Heart right ventricle (tissue), 16 donors: ENCODE results near the gene IL36G. TPM values are rescaled to one million over a fixed set of nuclear protein-coding genes. Genes with fewer than 3 reads are reported as not detected.

Source experiments
- ATAC-seq, 8 donors: fragments of 200-7000 bp; cut with Tn5 transposase; one replicate each; pipeline ENCODE4 v1.9.1; 2020; ENCODE audit warnings: mild to moderate bottlenecking in 8 of 8, moderate library complexity in 8 of 8, moderate number of reproducible peaks in 1 of 8
- DNase-seq, 2 donors: peaks; one replicate each; pipeline ENCODE4 v3.0.0-alpha.2; 2020
- H3K27ac ChIP-seq, 10 donors: fragments of 200-600 bp; sonication (generic) in 2 of 10; one replicate each; pipeline versions ENCODE4 v1.5.0 to v1.8.0; 2020 to 2022; ENCODE audit warnings: mild to moderate bottlenecking in 3 of 10
- H3K27me3 ChIP-seq, 7 donors: fragments of 200-600 bp; one replicate each; pipeline ENCODE4 v1.8.0; 2021 to 2022; ENCODE audit warnings: mild to moderate bottlenecking in 2 of 7
- H3K36me3 ChIP-seq, 9 donors: fragments of 200-600 bp; sonication (generic) in 1 of 9; one replicate each; pipeline versions ENCODE4 v1.5.0 to v1.8.0; 2020 to 2022; ENCODE audit warnings: mild to moderate bottlenecking in 2 of 9
- H3K4me1 ChIP-seq, 9 donors: fragments of 200-600 bp; sonication (generic) in 1 of 9; one replicate each; pipeline versions ENCODE4 v1.5.0 to v1.8.0; 2020 to 2022; ENCODE audit warnings: mild to moderate bottlenecking in 4 of 9
- H3K4me3 ChIP-seq, 10 donors: fragments of 200-600 bp; sonication (generic) in 2 of 10; one replicate each; pipeline versions ENCODE4 v1.5.0 to v1.8.0; 2020 to 2022; ENCODE audit warnings: mild to moderate bottlenecking in 7 of 10, moderate library complexity in 2 of 10
- H3K9me3 ChIP-seq, 11 donors: fragments of 200-600 bp in 10 of 11; sonication (generic) in 2 of 11; one replicate each; pipeline versions ENCODE4 v1.5.0 to v1.8.0; 2013 to 2022; ENCODE audit warnings: mild to moderate bottlenecking in 2 of 11, control low read depth in 1 of 11, moderate library complexity in 1 of 11
- WGBS, 2 donors: extraction: QIAGEN DNeasy Blood & Tissue Kit; methylation state at CpG; one replicate each; pipeline ENCODE4 v1.1.7; 2013; ENCODE audit warnings: inconsistent platforms in 1 of 2; 5-methylcytosine and 5-hydroxymethylcytosine counted together
- intact Hi-C, 10 donors: fragments of 100-400 bp; cut with DNase I; formaldehyde crosslinking; loops; one replicate each; pipeline versions ENCODE4 v1.11.1 to v1.14.2; 2022
- polyA plus RNA-seq, 2 donors: library from polyadenylated mRNA; stranded (reverse); fragments of 200-250 nt; gene quantifications; one replicate each; pipeline ENCODE4 v1.2.3, GENCODE V29; 2013
- total RNA-seq, 10 donors: library from RNA; stranded (reverse); fragmentation: NEBNext Ultra II Directional in 3 of 10; extraction: Animal tissue kit (Norgen Biotek cat#: 25700) in 3 of 10; gene quantifications; one replicate each; pipeline versions ENCODE4 v1.2.1 to v1.2.4, GENCODE V29; 2021 to 2023
- TF ChIP-seq, protein P1 (sequence below), 9 donors: fragments of 200-600 bp; sonication (generic) in 2 of 9; IDR thresholded peaks; one replicate each; pipeline versions ENCODE4 v1.5.0 to v1.8.0; 2021 to 2022; ENCODE audit warnings: antibody characterized with exemption in 9 of 9, mild to moderate bottlenecking in 5 of 9, moderate library complexity in 1 of 9
- donor health status: Arrhythmogenic right ventricular cardiomyopathy.
- donor health status: ischemic (EF 13 %, LVEDD 7.1; RV severe dilation, severe dysfunction).
- donor health status: healthy with polysubstance abuse.
- donor health status: DM: no; HTN: yes; CAD: no.
- donor health status: DM: no; HTN: no; CAD: no.
- donor health status: ischemic (EF 25% LVEDD 6.9; RV normal size, moderate dysfunction).
- donor health status: ischemic (EF 25% LVEDD 5.7; RV mildly dilated, moderate dysfunction).
- donor health status: healthy.
- donor health status: DM: yes; HTN: yes; CAD: no.
- donor health status: Ischemic cardiomyopathy.
- donor health status: ischemic (EF 35%, LVEDD 5.7; RV mildly dilated, moderate dysfunction).
- donor health status: nonischemic (EF 11% LVEDD 7.7; RV severe dilation, severe dysfunction).
- donor health status: DM: yes; HTN: yes; CAD: no.
- donor health status: PGD.
- donor health status: ischemic (EF 29% LVEDD 5.4; RV normal size, mild dysfunction).
- donor health status: nonischemic (EF 23%, LVEDD 6.1; RV moderate dilation, normal function).

Gene IL36G
- total and polyA plus RNA-seq, 12 donors: not detected

DNA sequence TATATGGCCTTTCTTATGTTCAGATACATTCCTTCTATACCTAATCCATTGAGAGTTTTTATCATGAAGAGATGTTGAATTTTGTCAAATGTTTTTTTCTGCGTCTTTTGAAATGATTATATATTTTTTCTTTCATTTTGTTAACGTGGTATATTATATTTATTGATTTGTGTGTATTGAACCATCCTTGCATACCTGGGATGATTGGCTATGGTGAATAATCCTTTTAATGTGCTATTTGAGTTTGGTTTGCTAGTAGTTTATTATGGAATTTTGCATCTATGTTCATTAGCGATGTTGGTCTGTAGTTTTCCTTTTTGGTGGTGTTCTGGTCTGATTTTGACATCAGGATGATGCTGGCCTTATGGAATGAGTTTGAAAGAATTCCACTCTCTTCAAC, 11.8 kb downstream of the IL36G start:
- WGBS, 2 donors: 75 to 76% methylated on average over 3 of the region's 3 CpGs
- intact Hi-C loops: no loop called here
- Histone ChIP-seq H3K27me3 (peaks cover 0 to 5% (median 0%) of the 10 kb centered on the region in 7 donors), H3K27ac (no peak overlapping the region), H3K36me3 (no peaks in the 10 kb centered on the region), H3K4me1 (no peaks in the 10 kb centered on the region), H3K4me3 (no peak overlapping the region), H3K9me3 (peaks cover 0 to 45% (median 20%) of the 10 kb centered on the region in 11 donors)
- ATAC-seq (no peak), DNase-seq (no peak)
- TF ChIP-seq, protein P1, sequence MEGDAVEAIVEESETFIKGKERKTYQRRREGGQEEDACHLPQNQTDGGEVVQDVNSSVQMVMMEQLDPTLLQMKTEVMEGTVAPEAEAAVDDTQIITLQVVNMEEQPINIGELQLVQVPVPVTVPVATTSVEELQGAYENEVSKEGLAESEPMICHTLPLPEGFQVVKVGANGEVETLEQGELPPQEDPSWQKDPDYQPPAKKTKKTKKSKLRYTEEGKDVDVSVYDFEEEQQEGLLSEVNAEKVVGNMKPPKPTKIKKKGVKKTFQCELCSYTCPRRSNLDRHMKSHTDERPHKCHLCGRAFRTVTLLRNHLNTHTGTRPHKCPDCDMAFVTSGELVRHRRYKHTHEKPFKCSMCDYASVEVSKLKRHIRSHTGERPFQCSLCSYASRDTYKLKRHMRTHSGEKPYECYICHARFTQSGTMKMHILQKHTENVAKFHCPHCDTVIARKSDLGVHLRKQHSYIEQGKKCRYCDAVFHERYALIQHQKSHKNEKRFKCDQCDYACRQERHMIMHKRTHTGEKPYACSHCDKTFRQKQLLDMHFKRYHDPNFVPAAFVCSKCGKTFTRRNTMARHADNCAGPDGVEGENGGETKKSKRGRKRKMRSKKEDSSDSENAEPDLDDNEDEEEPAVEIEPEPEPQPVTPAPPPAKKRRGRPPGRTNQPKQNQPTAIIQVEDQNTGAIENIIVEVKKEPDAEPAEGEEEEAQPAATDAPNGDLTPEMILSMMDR (IDR thresholded peaks at IDR 0.05): no peak

DNA sequence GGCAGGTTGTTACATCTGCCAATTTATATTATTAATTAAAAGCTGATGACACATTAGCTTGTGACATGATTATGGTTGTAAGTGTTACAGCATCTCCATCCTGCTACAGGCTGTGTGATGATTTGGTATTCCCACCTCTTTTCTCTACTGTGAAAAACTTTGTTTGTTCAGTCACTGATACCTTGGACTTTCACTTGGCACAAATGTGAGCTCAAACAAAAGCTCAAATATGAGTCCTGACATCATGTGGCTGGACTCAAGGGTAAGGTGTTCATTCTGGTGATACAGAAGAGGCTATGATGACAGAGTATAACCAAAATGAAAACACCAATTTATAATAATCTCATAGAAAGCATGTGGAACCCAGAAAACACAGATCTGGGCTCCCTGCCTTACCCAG, 16.0 kb downstream of the IL36G start:
- H3K27me3 ChIP-seq: peaks cover 0 to 5% (median 0%) of the 10 kb centered on the region in 7 donors
- peaks cover 0 to 45% (median 20%) of the 10 kb centered on the region in 11 donors for H3K9me3 ChIP-seq
- H3K4me3 ChIP-seq: no peak overlapping the region
- H3K4me1 ChIP-seq: no peaks in the 10 kb centered on the region
- TF ChIP-seq, protein P1 (IDR thresholded peaks at IDR 0.05): no peak
- H3K36me3 ChIP-seq: no peaks in the 10 kb centered on the region
- ATAC-seq: no peak
- intact Hi-C loops: no loop called here
- H3K27ac ChIP-seq: no peak overlapping the region
- no peak for DNase-seq

DNA sequence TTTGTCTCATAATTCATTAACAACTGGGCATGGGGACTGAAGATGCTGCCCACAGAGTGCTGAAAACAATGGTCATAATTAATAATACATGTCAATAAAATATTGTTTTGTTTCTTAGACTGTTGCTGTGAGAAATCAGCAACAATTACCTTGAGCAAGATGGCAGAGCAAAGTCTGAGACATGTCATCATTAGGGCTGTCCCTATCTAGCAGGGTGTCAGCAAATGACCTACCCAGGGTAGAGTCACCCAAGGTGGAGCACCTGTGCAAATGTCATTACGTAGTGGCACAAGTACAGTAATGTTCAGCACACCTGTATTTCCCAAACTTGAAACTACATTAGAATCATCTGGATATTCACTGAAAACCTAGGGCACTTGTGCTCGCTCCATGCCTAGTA, 16.8 kb downstream of the IL36G start:
- intact Hi-C loops: no loop called here
- ATAC-seq: no peak
- TF ChIP-seq, protein P1 (IDR thresholded peaks at IDR 0.05): no peak
- Histone ChIP-seq H3K4me3 (no peak overlapping the region), H3K36me3 (no peaks in the 10 kb centered on the region), H3K27ac (no peak overlapping the region), H3K4me1 (no peaks in the 10 kb centered on the region), H3K9me3 (peaks cover 0 to 40% (median 15%) of the 10 kb centered on the region in 11 donors), H3K27me3 (peaks cover 0 to 5% (median 0%) of the 10 kb centered on the region in 7 donors)
- DNase-seq: no peak
- WGBS, 2 donors: 85 to 89% methylated on average over 2 of the region's 2 CpGs

DNA sequence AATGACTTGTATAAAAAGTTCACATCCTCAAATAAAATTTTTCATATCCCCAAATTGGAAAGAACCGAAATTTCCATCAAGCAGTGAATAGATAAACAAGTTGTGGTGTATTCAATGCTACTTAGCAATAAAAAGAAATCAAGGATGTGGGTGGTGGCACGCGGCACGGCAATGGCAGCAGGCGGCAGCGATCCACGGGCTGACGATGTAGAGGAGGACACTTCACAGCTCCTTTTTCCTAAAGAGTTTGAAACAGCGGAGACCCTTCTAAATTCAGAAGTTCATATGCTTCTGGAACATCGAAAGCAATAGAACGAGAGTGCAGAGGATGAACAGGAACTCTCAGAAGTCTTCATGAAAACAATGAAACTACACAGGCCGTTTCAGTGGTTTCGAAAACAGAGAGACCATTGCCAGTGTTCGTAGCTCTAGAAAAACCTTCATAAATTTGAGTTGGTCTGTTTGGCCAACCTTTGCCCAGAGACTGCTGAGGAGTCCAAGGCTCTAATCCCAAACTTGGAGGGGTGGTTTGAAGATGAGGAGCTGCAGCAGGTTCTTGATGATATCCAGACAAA, 17.6 kb downstream of the IL36G start:
- Histone ChIP-seq H3K27ac (no peak overlapping the region), H3K9me3 (peaks cover 0 to 40% (median 21%) of the 10 kb centered on the region in 11 donors), H3K36me3 (no peaks in the 10 kb centered on the region), H3K4me1 (no peaks in the 10 kb centered on the region), H3K4me3 (no peak overlapping the region), H3K27me3 (peaks cover 0 to 5% (median 0%) of the 10 kb centered on the region in 7 donors)
- intact Hi-C loops: no loop called here
- TF ChIP-seq, protein P1 (IDR thresholded peaks at IDR 0.05): no peak
- DNase-seq (no peak), ATAC-seq (no peak)
- WGBS, 2 donors: 88 to 90% methylated on average over 14 of the region's 14 CpGs
